Ishikawa (cell line): Measurements from ENCODE around the gene BCORL1.

Source experiments
- CEBPB ChIP-seq: IDR thresholded peaks from 2 replicates; pipeline ENCODE4 v1.6.1; 2012
- EP300 ChIP-seq: IDR thresholded peaks from 2 replicates; pipeline ENCODE4 v1.6.1; 2012; ENCODE audit warnings: borderline replicate concordance
- MAX ChIP-seq: IDR thresholded peaks from 2 replicates; pipeline ENCODE4 v1.6.1; 2012
- REST ChIP-seq: IDR thresholded peaks from 2 replicates; pipeline ENCODE4 v1.6.1; 2012; ENCODE audit warnings: low read depth, mild to moderate bottlenecking
- TAF1 ChIP-seq: IDR thresholded peaks from 2 replicates; pipeline ENCODE4 v1.6.1; 2012; ENCODE audit warnings: low read depth, mild to moderate bottlenecking
- TCF12 ChIP-seq: IDR thresholded peaks from 2 replicates; pipeline ENCODE4 v1.6.1; 2012; ENCODE audit warnings: low read depth
- TEAD4 ChIP-seq: IDR thresholded peaks from 2 replicates; pipeline ENCODE4 v1.6.1; 2012
- USF1 ChIP-seq: IDR thresholded peaks from 2 replicates; pipeline ENCODE4 v1.6.1; 2012

DNA sequence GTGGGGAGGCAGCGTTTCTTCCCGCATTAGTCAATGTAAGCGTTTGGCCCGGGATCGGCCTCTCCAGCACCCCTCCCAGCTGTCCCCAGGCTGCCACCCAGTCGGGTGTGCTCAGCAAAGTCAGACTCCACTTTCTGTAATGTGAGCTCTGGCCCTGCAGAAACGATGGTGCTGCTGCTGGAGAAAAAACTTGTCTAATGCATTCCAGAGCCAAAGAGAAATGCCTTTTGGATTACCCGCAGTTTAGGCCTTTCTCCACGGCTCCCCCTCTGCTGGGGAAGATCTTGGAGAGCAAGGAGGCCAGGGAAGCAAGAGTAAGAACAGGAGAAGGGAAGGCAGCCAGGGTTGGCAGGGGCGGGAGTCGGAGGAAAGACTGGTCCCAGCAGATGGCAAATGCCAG, 72.7 kb downstream of the BCORL1 start:
- TF ChIP-seq MAX: no peak
- no peak for TF ChIP-seq CEBPB
- TF ChIP-seq EP300: no peak
- TF ChIP-seq USF1: no peak
- no peak for TF ChIP-seq TCF12
- TF ChIP-seq TAF1: no peak
- TF ChIP-seq REST: no peak
- no peak for TF ChIP-seq TEAD4
